ENCODE data around the gene FOXO3.
"Not testable (repeated sequence)": the region's sequence is repeated elsewhere in the genome, so short reads cannot be mapped to it uniquely, and the experiment has no call there.

FOXO3 gene

DNA sequence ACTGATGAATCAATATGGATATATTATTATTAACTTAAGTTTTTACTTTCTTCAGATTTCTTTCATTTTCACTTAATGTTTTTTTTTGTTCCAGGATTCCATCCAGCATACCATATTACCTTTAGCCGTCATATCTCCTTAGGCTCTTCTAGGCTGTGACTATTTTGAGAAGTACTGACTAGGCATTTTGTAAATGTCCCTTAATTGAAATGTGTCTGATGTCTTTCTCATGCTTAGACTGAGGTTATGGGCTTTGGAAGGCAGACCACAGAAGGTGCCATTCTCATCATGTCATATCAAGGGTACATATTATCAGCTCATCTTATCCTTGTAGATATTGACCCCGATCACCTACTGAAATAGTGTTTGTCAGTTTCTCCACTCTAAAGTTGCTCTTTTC, 101.3 kb downstream of the FOXO3 start:
- no peak for DNase-seq (ENCODE audit: low spot score)

DNA sequence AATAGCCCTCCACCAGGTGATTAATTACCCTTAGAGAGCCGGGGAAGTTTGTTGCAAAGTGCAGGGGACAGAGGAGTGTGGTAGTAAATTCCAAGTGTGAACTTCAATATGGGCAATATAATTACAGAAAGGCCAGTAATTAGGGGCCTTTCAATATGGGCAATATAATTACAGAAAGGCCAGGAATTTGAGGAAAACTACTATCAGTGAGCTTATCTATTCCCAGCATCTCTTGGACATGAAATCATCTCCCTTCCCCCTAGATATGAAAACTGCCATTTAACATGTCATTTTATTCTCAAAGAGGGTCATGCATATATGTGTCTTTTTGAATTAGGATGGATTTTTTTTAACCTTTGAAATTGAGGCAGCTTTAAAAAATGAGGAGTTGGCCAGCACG, 102.0 kb downstream of the FOXO3 start:
- DNase-seq (ENCODE audit: low spot score): no peak

DNA sequence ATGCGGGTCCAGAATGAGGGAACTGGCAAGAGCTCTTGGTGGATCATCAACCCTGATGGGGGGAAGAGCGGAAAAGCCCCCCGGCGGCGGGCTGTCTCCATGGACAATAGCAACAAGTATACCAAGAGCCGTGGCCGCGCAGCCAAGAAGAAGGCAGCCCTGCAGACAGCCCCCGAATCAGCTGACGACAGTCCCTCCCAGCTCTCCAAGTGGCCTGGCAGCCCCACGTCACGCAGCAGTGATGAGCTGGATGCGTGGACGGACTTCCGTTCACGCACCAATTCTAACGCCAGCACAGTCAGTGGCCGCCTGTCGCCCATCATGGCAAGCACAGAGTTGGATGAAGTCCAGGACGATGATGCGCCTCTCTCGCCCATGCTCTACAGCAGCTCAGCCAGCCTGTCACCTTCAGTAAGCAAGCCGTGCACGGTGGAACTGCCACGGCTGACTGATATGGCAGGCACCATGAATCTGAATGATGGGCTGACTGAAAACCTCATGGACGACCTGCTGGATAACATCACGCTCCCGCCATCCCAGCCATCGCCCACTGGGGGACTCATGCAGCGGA, 102.9 kb downstream of the FOXO3 start:
- DNase-seq (ENCODE audit: low spot score): not testable (repeated sequence)

DNA sequence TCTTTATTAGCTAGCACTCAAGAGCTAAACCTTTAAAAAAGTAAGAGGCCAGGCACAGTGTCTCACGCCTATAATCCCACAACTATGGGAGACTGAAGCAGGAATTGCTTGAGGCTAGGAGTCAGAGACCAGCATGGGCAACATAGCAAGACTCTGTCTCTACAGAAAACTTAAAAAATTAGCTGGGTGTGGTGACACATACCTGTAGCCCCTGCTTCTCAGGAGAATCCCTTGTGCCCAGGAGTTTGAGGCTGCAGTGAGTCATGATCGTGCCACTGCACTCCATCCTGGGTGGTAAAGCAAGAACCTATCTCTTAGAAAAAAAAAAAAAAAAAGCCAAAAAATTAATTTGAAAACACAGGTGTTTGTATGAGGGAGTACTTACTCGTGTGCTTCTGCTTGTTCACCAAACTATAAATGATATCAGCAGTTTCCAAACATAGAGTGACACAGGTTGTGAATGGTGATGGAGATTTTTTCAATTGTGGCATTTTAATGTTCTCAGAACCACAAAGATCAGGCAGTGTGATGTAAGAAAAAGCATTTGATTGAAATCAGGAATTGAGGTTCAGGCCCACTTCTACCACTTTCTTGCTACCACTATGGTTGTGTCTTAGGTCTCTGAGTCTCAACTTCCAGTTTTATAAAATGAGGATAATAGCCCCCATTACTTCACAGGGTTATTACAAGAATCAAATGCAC, 104.9 kb downstream of the FOXO3 start:
- no peak for DNase-seq (ENCODE audit: low spot score)

DNA sequence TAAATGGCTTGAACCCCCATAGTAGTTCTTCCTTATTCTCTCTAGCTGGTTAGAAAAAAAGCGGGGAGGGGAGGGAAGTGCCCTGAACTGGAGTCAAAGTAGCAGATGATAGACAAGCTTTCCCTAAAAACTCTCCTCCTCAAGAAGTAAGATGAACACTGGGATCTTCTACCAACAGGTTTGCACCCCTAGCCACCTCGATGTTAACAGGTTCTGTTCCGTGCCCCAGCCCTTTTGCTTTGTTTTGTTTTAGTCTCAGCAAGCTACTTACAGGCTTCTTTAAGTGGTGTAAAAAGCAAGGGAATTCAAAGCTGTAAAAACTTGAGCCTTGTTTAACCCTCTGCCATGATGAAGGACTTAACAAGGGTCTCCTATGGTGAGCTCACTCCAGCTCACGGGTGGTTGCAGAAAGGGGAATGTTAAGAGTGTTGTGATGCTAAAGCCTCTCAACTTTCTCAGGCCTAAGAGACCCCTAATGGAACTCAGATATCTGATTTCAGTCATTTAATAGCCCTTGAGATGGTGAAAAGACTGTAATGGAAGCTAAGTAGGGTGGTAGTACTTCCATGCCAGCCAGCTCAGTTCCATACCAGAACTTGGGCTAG, 106.0 kb downstream of the FOXO3 start:
- no peak for DNase-seq (ENCODE audit: low spot score)

DNA sequence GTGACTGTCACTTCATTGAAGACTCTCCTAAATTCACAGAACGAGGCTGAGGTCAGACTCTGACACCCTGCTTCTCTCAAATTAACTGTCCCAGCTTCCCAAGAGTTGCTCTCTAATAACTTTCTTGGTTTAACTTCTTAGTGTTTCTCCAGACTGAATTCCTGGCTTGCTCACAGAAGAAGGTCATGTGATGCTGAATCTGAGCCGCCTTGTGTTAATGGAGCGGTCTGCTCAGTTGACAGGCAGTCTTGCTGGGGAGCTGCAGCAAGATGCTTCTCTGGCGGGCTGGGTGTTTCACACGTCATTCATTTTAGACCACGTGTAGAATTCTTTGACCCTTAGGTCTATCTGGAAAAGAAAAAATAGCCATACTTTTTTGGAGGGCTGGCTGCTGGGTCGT, 107.3 kb downstream of the FOXO3 start:
- DNase-seq (ENCODE audit: low spot score): no peak

DNA sequence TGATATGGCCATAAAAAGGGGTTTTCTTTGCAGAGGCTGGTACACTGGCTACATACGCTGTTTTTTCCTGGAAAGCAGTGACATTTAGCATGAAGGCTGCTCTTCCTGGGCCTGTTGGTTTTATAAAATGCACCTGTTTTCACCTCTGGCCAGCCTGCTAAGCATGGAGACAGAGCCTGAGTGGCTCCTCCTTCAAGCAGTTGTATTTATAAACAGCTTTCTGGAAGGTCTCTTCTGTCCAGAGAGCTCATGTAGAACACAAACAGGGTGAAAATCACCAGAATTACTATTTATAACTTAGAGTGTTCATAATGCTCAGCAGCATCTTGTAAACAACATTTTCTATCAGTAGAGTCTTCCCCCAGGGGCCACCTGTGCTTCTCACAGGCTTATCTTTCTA, 109.0 kb downstream of the FOXO3 start:
- DNase-seq (ENCODE audit: low spot score): no peak

DNA sequence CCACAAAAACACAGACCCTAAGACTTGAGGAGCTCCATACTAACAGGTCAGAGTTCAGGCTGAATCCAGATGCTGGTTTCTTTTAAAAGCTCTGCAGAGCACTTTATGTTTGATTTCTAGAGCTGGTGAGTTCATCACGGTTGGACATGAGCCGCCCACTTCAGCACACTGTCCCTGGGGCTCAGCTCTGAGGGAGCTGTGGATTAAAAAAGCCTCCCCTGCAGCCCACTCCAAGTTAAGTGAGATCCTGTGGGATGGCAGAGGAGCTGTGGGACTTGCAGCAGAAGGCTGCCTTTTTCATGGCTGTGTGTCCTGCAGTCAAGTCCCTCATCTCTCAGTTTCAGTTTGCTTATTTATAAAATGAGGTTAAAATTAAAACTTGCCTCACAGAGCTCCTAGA, 110.5 kb downstream of the FOXO3 start:
- no peak for DNase-seq (ENCODE audit: low spot score)

DNA sequence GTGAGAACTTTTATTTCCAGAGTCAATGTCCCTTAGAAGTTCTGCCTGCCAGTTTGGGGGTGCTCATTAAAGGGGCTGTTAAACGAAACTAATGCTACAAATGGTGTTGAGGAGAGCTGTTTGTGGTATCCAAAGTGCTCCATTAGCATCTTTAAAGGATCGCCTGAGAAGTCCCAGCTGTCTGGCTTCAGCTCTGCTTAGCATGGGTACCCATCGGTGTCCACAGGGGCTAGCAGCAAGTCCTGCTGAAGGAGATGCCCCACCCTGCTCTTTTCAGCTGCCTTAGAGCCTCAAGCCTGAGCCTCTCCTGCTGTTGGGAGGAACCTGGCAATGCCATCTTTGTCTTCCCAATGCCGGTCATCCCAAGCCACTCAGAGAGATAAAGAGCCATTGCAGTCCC, 111.1 kb downstream of the FOXO3 start:
- DNase-seq (ENCODE audit: low spot score): no peak

DNA sequence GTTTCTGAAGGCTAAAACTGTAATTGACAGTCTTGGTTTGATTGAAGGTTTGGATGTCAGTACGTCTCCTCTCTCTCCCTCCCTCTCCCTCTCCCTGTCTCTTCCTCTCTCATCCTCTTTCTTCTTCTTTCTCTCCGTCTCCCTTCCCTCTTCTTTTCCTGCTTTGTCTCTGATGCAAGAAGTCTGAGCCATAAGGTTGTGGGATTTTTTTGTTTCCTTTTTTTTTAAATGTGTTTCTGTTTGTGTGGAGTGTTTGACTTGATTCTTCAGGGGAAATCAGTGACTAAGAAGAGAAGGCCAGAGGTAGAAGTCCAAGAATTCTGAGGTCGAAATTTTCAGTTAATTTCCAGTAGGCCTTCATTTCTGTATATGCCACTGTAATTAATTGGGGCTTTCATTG, 111.9 kb downstream of the FOXO3 start:
- DNase-seq (ENCODE audit: low spot score): no peak

DNA sequence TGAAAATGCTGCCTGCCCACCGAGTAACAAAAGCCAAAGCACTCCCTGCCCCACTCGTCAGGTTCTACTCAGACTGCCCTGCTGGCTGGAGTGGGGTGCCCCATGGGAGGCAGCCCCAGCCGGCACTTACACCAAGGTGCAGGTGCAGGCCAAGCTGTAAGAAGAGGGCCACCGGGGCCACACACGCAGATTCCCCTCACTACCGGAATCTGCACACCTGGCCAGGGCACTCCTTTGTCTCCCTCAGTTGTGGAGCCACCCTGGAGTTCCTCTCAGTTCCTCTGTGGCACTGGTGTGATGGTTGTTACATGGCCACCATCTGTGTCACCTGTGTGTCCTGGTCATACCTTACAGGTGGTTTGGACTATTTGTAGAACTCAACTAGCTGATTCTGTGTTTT, 112.4 kb downstream of the FOXO3 start:
- no peak for DNase-seq (ENCODE audit: low spot score)

DNA sequence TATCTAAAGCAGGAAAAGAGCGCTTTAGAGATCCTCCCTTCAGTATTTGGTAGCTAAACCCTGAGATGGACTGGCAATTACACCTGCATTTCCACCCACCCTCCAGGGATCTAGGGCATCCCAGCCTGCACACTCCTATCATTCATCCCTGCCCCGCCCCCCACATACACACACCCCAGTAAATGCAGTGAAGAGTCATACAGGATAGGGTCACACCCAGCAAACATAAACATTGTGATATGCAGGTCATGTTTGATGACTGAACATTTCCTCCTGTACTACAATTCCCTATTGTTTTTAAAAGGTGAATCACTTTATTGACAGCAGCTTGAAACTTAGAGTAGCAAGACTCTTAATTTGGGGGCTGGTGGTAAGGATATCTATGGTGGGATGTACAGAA, 112.9 kb downstream of the FOXO3 start:
- no peak for DNase-seq (ENCODE audit: low spot score)

DNA sequence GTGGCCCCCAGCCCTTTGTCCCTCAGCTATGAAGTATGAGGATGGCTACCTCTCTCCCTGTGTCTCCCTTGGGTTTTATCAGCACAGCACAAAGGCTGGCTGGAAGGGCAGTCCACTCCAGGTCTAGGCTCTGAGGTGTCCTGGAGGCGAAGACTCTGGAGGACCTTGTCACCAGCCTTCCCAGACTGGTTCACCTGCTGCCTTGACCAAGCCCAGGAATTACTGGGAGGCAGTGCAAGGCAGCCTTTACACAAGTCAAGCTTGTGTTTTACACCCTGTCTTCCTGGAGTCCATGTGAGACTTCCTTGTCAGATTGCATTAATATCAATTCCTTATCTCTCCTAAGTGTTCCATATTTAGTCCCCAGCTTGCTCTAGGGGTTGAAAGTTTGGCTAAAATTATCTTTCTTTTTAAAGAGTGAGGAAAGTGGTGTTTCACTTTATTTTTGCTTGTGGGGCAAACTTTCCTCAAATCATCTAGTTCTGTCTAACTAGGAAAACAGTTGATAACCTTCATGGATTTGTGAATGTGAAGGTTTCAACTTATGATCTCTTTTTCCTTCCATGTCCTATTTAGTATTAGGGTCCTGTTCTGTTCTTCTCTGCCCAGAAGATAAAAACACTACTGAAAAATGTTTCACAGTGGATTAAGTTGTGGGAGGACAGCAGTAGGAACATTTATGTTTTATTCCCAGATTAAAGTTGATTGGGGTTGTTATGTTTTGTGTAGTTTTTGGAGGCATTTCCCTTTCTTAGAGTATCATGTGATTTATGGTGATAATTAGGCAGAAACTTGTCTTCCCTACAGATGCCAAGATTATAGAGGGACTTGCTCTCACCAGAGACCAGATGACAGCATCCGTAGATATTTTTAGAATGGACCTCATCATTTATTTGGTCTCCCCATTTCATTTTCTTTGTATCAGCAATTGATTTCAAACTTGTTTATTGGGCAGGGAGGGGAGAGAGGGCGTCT, 114.8 kb downstream of the FOXO3 start:
- DNase-seq (ENCODE audit: low spot score): no peak

DNA sequence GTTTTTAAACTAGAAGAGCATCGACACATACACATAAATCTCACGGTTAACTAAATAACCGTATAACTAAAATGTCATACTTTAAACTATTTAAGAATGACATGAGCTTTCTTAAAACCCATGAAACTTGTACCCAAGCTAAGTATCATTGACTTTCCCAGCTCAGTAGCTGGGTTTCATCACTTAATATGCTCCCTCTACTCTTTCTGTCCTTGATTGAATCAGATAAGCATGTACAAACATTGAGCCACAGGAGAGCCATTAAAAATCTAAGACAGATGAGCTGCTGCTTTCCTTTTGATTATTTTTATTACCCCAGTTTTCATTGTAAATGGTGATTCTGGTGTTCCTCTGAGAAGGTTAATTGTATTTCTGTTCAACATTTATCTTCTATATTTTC, 115.8 kb downstream of the FOXO3 start:
- no peak for DNase-seq (ENCODE audit: low spot score)

DNA sequence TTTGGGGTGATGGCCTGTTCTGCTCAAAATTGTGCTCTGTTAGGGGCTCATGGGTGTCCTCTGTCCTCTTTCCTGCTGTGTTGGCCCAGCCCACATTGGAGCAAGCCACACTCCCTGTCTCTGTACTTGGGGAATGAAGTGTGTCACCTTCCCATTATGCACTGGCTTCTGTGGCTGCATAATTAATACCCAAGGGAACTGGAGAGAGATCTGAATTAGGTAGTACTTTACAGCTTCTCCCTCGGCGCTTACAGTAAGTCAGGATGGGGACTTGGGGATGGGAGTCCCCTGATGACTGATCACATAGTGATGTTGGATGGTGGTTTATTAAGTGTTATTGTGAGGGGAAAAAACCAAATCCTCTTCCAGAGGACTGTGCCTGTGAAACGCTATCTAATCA, 116.6 kb downstream of the FOXO3 start:
- DNase-seq (ENCODE audit: low spot score): no peak

DNA sequence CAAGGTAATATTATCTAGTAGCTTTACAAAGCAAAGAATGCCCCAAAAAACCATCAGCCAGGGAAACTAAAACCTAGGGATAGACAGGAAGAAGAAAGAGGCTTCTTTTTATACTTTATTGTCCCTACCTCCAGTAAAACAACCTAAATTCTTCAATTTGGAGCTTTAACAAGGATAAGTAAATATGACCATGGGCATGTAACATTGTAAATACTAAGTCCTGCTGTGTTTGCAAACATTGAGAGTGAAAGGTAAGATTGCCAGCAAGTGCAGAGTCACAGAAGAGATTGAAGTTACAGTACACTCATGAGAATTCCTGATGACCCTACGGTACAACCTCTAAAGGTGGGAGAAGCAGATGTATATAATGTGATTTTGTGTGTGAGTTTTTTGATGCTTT, 117.2 kb downstream of the FOXO3 start:
- DNase-seq (ENCODE audit: low spot score): no peak

DNA sequence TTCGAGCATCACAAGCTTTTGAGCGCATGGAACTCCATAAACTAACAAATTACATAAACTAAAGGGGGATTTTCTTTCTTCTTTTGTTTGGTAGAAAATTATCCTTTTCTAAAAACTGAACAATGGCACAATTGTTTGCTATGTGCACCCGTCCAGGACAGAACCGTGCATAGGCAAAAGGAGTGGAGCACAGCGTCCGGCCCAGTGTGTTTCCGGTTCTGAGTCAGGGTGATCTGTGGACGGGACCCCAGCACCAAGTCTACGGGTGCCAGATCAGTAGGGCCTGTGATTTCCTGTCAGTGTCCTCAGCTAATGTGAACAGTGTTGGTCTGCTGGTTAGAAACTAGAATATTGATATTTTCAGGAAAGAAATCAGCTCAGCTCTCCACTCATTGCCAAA, 119.6 kb downstream of the FOXO3 start:
- DNase-seq (ENCODE audit: low spot score): not testable (repeated sequence)

DNA sequence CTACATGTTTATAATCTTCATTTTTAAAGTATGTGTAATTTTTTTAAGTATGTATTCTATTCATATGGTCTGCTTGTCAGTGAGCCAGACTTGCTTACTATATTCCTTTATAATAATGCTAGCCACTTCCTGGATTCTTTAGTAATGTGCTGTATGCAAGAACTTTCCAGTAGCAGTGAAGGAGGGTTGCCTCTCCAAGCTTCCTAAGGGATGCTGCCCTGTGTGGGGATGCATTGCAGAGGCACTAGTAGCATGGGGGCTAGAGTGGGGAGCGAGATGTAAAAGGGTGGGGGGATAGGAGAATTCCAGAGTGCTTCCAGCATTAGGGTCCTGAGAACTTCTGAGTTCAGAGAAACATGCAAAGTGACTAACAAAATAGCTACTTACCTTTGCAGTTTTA, 121.0 kb downstream of the FOXO3 start:
- DNase-seq (ENCODE audit: low spot score): not testable (repeated sequence)

DNA sequence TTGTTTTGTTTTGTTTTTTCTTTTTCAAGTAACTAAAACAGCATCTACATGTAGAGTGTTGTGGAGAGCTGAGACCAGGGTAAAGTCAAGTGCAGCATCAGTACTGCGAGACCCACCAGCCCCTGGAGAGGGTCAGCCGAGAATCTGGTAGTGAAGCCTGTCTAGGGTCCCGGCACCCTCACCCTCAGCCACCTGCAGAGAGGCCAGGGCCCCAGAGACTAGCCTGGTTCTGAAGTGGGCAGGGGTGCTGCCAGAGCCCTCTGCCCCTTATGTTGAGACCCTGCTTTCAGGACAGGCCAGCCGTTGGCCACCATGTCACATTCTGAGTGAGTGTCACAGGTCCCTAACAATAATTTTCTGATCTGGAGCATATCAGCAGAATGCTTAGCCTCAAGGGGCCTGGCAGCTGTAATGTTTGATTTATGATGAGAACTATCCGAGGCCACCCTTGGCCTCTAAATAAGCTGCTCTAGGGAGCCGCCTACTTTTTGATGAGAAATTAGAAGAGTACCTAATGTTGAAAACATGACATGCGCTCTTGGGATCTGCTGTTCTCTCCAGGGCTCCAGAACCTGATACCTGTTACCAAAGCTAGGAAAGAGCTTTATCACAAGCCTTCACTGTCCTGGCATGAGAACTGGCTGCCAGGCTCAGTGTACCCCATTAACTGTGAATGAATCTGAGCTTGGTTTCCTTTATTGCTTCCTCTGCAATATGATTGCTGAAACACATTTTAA, 121.8 kb downstream of the FOXO3 start:
- not testable (repeated sequence) for DNase-seq (ENCODE audit: low spot score)

DNA sequence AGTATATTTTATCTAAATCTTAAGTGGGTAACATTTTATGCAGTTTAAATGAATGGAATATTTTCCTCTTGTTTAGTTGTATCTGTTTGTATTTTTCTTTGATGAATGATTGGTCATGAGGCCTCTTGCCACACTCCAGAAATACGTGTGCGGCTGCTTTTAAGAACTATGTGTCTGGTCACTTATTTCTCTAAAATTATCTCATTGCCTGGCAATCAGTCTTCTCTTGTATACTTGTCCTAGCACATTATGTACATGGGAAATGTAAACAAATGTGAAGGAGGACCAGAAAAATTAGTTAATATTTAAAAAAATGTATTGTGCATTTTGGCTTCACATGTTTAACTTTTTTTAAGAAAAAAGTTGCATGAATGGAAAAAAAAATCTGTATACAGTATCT, 123.3 kb downstream of the FOXO3 start:
- DNase-seq (ENCODE audit: low spot score): not testable (repeated sequence)

DNA sequence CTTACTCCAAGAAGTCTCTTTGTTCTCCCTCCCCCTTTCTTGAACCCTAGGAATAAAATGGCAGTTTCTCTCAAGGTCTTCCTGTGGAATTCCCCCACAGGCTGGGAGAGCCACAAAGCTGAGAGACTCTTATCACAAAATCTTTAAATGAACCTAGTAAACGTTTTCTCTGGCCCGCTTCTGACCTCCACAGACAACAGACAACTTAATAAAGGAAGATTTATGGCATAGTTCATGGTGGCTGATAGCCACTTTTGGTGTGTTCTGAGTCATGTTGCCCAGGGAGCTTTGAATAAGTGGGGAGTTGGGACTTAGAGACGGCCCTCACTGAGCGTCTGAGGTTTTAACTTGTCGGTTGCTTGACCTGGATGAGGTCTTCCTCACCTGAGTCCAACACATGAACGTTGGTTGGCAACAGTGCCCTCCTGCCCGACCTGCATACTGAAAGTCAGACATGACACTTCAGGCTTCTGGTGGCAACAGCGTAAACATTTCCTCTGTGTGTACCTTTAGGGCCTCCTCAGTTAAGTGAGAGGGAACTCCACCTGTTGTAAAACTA, 124.1 kb downstream of the FOXO3 start:
- DNase-seq (ENCODE audit: low spot score): no peak

DNA sequence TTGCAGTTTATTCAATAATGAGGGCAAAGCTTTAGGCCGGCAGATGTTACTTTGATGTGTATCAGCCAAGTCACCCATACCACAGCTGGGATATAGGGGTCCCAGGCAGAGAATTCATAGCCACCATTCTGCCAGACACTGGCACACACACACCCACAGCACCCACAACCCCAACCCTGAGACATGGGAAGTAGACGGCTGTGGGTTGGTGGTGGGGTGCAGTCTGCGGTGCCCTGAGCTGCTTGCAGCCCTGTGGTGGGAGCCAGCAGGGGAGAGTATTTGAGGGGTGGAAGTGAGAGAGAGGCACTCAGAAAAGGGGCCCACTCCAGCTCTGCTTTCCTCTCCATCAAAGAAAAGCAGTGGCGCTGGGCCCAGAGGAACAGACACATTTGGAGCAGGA, 125.3 kb downstream of the FOXO3 start:
- DNase-seq (ENCODE audit: low spot score): no peak
